ENCODE results near the gene SLC25A48. TPM values are rescaled to one million over a fixed set of nuclear protein-coding genes. Genes with fewer than 3 reads are reported as not detected.

SLC25A48 gene
- total RNA-seq, 1 donor from 2014 or later, result 0.34 TPM

DNA sequence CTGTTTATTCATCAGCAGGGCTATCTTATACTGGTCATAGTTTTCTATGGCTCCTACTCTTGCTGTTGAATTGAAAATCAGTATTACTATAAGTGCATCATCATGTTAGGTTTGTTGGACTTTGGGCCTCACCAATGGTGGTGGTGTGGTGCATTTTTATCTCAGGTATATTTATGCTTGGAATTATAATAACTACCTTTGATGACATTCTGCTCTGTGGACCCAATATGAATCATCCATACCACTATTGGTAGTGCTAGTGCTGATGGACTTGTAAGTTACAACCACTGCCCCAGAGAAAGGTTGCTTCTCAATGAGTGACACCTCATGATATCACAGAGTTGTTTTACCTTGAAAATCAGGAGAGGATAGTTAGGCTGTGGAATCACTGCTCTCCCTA, 33.1 kb downstream of the SLC25A48 start:
- no peak overlapping the region for H3K27ac Mint-ChIP-seq
- H3K4me3 Mint-ChIP-seq (ENCODE audit: low read depth), result no peak overlapping the region
- H3K4me1 Mint-ChIP-seq (ENCODE audit: low read depth), result no peaks in the 10 kb centered on the region
- peaks cover 11% of the 10 kb centered on the region for H3K27me3 Mint-ChIP-seq
- H3K36me3 Mint-ChIP-seq (ENCODE audit: insufficient read depth), result no peaks in the 10 kb centered on the region
- DNase-seq (ENCODE audit: low spot score, unreplicated experiment), result no peak
- TF ChIP-seq, protein P1, sequence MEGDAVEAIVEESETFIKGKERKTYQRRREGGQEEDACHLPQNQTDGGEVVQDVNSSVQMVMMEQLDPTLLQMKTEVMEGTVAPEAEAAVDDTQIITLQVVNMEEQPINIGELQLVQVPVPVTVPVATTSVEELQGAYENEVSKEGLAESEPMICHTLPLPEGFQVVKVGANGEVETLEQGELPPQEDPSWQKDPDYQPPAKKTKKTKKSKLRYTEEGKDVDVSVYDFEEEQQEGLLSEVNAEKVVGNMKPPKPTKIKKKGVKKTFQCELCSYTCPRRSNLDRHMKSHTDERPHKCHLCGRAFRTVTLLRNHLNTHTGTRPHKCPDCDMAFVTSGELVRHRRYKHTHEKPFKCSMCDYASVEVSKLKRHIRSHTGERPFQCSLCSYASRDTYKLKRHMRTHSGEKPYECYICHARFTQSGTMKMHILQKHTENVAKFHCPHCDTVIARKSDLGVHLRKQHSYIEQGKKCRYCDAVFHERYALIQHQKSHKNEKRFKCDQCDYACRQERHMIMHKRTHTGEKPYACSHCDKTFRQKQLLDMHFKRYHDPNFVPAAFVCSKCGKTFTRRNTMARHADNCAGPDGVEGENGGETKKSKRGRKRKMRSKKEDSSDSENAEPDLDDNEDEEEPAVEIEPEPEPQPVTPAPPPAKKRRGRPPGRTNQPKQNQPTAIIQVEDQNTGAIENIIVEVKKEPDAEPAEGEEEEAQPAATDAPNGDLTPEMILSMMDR (IDR thresholded peaks at IDR 0.05; ENCODE audit: unreplicated experiment), result no peak
- no peaks in the 10 kb centered on the region for H3K9me3 Mint-ChIP-seq (ENCODE audit: low read depth)

DNA sequence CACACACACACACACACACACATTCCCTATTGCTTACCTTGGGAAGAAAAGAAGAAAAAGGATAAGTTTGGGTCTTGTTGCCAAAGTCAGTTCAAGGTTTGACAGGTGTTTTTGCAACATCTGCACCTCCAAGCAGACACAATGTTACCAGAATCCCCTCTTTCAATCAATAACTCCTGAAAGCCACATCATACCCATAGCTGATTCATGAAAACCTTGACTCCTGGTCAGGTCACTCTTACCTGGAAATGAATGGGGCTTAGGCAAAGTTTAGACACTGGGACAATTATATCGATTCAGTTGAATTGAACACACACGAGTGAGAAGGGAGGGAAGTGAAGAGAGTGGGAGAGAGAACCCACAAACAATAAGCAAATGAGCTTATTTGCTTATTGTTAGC, 34.2 kb downstream of the SLC25A48 start:
- peaks cover 11% of the 10 kb centered on the region for H3K27me3 Mint-ChIP-seq
- TF ChIP-seq, protein P1 (IDR thresholded peaks at IDR 0.05; ENCODE audit: unreplicated experiment), result no peak
- DNase-seq (ENCODE audit: low spot score, unreplicated experiment), result no peak
- H3K9me3 Mint-ChIP-seq (ENCODE audit: low read depth), result no peaks in the 10 kb centered on the region
- no peaks in the 10 kb centered on the region for H3K36me3 Mint-ChIP-seq (ENCODE audit: insufficient read depth)
- no peak overlapping the region for H3K27ac Mint-ChIP-seq
- H3K4me3 Mint-ChIP-seq (ENCODE audit: low read depth), result no peak overlapping the region
- no peaks in the 10 kb centered on the region for H3K4me1 Mint-ChIP-seq (ENCODE audit: low read depth)

DNA sequence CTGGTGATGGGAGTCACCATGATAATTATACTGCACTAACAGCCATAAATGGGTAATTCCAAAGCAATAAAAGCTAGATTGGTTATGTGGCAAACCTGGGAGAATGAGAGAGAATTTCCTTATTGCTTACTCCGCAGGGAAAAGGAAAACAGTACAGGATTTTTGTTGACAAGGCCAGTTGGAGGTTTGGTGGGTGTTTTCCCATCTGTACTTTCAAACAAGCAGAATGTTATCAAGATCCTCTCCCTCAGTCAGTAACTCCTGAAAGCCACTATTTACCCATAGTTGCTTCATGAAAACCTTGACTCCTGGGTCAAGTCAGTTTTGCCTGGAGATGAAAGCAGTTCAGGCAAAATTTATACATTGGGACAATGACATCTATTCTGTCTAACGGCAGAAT, 34.8 kb downstream of the SLC25A48 start:
- Mint-ChIP-seq H3K36me3 (ENCODE audit: insufficient read depth) (no peaks in the 10 kb centered on the region), H3K4me1 (ENCODE audit: low read depth) (no peaks in the 10 kb centered on the region), H3K9me3 (ENCODE audit: low read depth) (no peaks in the 10 kb centered on the region), H3K27me3 (peaks cover 8% of the 10 kb centered on the region), H3K4me3 (ENCODE audit: low read depth) (no peak overlapping the region), H3K27ac (no peak overlapping the region)
- TF ChIP-seq, protein P1 (IDR thresholded peaks at IDR 0.05; ENCODE audit: unreplicated experiment), result no peak
- no peak for DNase-seq (ENCODE audit: low spot score, unreplicated experiment)

DNA sequence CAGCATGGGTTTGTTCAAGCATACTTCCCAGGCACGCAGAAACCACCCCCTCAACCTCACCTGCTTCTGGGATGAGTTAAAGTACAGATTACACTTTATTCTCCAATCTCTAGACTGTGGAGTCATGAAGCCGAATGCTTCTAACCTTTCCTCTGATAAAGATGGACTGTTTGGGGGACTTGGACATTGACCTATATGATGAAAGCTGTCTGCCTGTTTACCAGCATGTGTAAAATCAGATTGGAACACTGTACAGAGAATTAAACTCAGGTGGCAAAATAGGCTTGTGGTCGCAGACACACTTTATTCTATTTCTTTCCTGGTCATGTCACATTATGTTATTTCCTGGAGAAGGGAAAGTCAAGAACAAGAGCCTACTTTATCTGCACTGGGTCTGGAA, 35.5 kb downstream of the SLC25A48 start:
- no peaks in the 10 kb centered on the region for H3K4me1 Mint-ChIP-seq (ENCODE audit: low read depth)
- no peak for DNase-seq (ENCODE audit: low spot score, unreplicated experiment)
- TF ChIP-seq, protein P1 (IDR thresholded peaks at IDR 0.05; ENCODE audit: unreplicated experiment), result no peak
- H3K27me3 Mint-ChIP-seq, result peaks cover 12% of the 10 kb centered on the region
- no peaks in the 10 kb centered on the region for H3K9me3 Mint-ChIP-seq (ENCODE audit: low read depth)
- H3K27ac Mint-ChIP-seq, result no peak overlapping the region
- no peaks in the 10 kb centered on the region for H3K36me3 Mint-ChIP-seq (ENCODE audit: insufficient read depth)
- H3K4me3 Mint-ChIP-seq (ENCODE audit: low read depth), result no peak overlapping the region

- Mint-ChIP-seq H3K9me3 (ENCODE audit: low read depth) (no peaks in the 10 kb centered on the region), H3K27me3 (peaks cover 19% of the 10 kb centered on the region), H3K27ac (no peak overlapping the region), H3K4me3 (ENCODE audit: low read depth) (no peak overlapping the region), H3K36me3 (ENCODE audit: insufficient read depth) (no peaks in the 10 kb centered on the region), H3K4me1 (ENCODE audit: low read depth) (no peaks in the 10 kb centered on the region)
- DNase-seq (ENCODE audit: low spot score, unreplicated experiment), result no peak
- TF ChIP-seq, protein P1 (IDR thresholded peaks at IDR 0.05; ENCODE audit: unreplicated experiment), result no peak
Observed at GRCh38 chr5:135871268-135871915, 36.9 kb downstream of the SLC25A48 start.
